Thymus (tissue), 11 donors: ENCODE measurements around the gene ATP6V1F. TPM values are rescaled to one million over a fixed set of nuclear protein-coding genes. Genes with fewer than 3 reads are reported as not detected.

Experiments
- DNase-seq, 9 donors: peaks; one replicate each; pipeline ENCODE4 v3.0.0-alpha.2; 2013; ENCODE audit warnings: low spot score in 9 of 9, low read depth in 6 of 9, missing footprints in 1 of 9
- H3K27ac ChIP-seq, 2 donors: one replicate each; pipeline ENCODE4 v1.5.1; 2013; ENCODE audit warnings: control low read depth in 1 of 2, low read depth in 1 of 2, low read length in 1 of 2, mild to moderate bottlenecking in 1 of 2, moderate library complexity in 1 of 2
- H3K27me3 ChIP-seq, 2 donors: one replicate each; pipeline ENCODE4 v1.5.1; 2013; ENCODE audit warnings: low read length in 1 of 2; ENCODE audit not compliant: control insufficient read depth in 2 of 2, insufficient read depth in 1 of 2
- H3K36me3 ChIP-seq, 2 donors: one replicate each; pipeline ENCODE4 v1.5.1; 2013; ENCODE audit warnings: low read length in 1 of 2, mild to moderate bottlenecking in 1 of 2, moderate library complexity in 1 of 2; ENCODE audit not compliant: control insufficient read depth in 2 of 2, insufficient read depth in 2 of 2
- H3K4me1 ChIP-seq, 2 donors: one replicate each; pipeline ENCODE4 v1.5.1; 2013; ENCODE audit warnings: low read length in 2 of 2; ENCODE audit not compliant: control insufficient read depth in 2 of 2, insufficient read depth in 2 of 2
- H3K4me3 ChIP-seq, 2 donors: one replicate each; pipeline ENCODE4 v1.5.1; 2013; ENCODE audit warnings: low read length in 2 of 2, control low read depth in 1 of 2, mild to moderate bottlenecking in 1 of 2
- H3K9me3 ChIP-seq, 2 donors: one replicate each; pipeline ENCODE4 v1.5.1; 2013; ENCODE audit warnings: low read length in 1 of 2, mild to moderate bottlenecking in 1 of 2; ENCODE audit not compliant: control insufficient read depth in 2 of 2, insufficient read depth in 1 of 2
- WGBS: extraction: QIAGEN DNeasy Blood & Tissue Kit; methylation state at CpG from one replicate; pipeline ENCODE4 v1.1.7; 2013; 5-methylcytosine and 5-hydroxymethylcytosine counted together
- polyA plus RNA-seq: library from polyadenylated mRNA; stranded (reverse); fragments of 200-250 nt; gene quantifications from one replicate; pipeline ENCODE4 v1.2.3, GENCODE V29; 2013
- total RNA-seq: library from RNA; stranded (reverse); fragments of 120-200 nt; gene quantifications from one replicate; pipeline ENCODE4 v1.2.4, GENCODE V29; 2013
- donor health status: healthy.

The ATP6V1F gene
- total and polyA plus RNA-seq, 2 donors, result 107 to 192 TPM

DNA sequence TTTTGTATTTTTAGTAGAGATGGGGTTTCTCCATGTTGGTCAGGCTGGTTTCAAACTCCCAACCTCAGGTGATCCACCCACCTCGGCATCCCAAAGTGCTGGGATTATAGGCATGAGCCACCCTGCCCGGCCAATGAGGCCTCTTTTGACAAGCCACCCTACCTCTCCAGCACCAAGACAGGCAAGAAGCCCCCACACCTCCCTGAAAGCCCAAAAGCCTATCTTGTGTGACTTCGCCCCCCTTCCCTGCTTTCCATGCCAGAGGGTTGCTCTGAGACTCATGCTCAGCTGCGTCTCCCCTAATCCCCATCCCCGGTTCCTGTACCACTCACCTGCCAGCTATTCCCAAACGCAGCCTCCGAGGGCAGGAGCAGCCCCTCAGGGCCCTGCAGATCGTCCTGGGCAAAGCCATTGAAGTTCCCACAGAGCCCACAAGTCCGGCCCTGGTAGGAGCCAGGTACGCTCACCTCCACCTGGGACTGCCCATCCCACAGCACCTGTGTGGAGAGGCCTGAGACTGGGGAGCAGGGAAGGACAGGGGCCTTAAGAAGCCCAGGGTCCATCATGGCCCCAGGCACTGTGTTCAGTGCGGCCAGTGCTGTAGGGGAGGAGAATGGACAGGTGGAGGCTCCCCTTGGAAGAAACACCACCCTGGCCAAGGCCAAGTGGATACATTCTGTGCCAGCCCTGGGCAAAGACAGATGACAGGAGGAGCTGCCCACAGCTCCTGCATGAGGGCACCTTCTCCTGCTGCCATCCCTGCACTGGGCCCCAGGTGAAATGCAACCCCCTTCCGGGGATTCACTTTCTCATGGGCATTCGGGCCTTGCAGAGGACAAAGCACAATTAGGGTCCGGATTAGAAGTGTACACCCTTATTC lies 15.8 kb downstream of the ATP6V1F start:
- Histone ChIP-seq H3K27me3 (peaks cover 0 to 6% of the 10 kb centered on the region in 2 donors), H3K4me1 (peaks cover 0 to 6% of the 10 kb centered on the region in 2 donors), H3K4me3 (no peak overlapping the region), H3K36me3 (no peaks in the 10 kb centered on the region), H3K9me3 (peaks cover 0 to under 1% of the 10 kb centered on the region in 2 donors), H3K27ac (no peak overlapping the region)
- DNase-seq, result no peak
- 96% methylated on average over 14 of the region's 14 CpGs for WGBS

DNA sequence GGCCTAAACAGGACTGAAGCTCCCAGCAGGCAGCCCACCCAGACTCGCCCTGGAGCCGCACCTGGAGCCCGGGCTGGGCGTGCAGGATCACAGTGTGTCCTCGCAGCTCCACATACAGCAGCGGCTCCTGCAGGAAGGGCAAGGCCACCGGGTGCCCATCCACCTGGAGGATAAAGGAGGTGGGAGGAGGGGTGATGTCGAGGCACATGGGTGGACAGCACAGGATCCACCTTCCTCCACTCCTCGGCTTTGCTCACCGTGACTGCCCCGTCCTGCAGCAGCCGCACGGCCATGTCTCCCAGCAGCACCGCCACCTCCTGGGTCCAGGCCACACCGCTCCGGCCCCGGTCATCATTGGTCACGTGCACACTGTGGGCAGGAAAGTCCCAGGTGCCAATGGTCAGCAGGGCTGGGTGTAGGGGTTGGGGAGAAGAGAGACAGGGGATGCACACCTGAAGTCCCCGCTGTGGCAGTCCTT lies 16.8 kb downstream of the ATP6V1F start:
- no peaks in the 10 kb centered on the region for H3K36me3 ChIP-seq
- DNase-seq, result no peak
- no peak overlapping the region for H3K27ac ChIP-seq
- 93% methylated on average over 19 of the region's 19 CpGs for WGBS
- H3K4me3 ChIP-seq, result no peak overlapping the region
- peaks cover 0 to 3% of the 10 kb centered on the region in 2 donors for H3K9me3 ChIP-seq
- peaks cover 0 to 9% of the 10 kb centered on the region in 2 donors for H3K27me3 ChIP-seq
- H3K4me1 ChIP-seq, result peaks cover 0 to 6% of the 10 kb centered on the region in 2 donors

DNA sequence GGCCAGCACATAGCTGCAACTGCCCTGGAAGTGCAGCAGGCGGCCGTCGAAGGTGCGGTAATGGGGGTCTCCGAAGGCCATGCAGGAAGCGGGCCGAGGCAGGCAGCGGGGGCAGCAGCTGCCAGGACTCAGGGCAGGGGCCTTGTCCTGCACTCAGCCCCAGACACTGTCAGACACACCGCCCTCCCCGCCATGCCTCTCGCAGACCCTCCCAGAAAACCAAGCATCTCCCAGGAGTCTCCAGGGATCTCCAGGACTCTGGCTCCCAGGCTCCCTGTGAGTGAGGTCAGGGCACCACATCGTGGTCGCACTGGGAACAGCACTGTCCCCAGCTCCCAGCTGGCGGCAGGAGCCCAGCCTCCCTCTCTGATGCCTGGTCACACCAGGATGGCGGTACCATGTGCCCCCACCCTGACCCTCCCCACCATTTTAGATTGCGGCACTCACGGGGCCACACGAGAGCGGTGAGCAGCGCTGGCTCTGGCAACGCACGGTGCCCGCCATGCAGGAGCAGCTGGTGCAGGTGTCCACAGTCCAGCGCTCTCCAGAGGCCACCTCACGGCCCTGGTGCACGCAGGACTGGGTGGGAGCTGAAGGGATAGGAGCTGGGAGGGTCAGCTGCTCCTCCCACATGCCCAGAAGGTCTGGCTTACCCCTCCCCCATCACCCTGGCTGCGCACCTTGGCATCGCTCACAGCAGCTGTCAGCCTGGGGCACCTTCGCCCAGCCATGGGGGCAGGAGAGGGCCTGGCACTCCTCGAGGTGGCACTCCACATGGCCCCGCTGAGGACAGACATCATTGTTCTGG lies 17.5 kb downstream of the ATP6V1F start:
- H3K9me3 ChIP-seq, result peaks cover 0 to 3% of the 10 kb centered on the region in 2 donors
- WGBS, result 57% methylated on average over 31 of the region's 31 CpGs
- peaks cover 0 to 9% of the 10 kb centered on the region in 2 donors for H3K27me3 ChIP-seq
- peaks cover 0 to 6% of the 10 kb centered on the region in 2 donors for H3K4me1 ChIP-seq
- no peak overlapping the region for H3K27ac ChIP-seq
- no peak overlapping the region for H3K4me3 ChIP-seq
- peak in 1 of 9 donors; percentile 21 for DNase-seq
- no peaks in the 10 kb centered on the region for H3K36me3 ChIP-seq

DNA sequence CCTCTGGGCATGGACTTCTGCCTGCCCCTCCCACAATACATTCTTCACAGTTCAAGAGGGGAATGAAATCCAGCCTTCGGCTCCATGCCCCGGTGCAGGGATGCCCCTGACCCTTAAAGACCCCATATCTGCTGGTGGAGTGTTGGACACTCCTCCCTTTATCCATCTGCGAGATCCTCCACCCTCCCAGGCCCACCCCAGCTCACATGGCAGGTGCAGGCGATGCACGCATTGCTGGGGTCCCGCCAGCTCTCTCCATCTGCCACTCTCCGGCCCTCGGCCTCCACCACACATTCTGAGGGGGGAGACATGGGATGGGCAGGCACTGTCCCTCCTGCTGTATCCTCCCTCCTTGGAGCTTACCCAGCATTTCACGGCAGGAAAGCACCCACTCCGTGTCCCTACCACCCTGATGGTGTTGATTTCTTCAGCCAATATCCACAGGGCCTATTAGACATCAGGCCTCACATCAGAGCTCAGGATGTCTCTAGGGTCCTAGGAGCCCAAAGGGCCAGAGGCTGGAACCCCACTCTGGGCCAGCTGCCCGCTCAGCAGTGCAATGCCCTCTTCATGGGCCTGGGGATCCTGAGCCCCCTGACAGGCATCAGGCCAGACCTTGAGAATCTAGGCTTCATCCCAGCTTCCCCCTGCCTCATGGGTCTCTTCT lies 18.3 kb downstream of the ATP6V1F start:
- Histone ChIP-seq H3K27ac (no peak overlapping the region), H3K4me1 (peaks cover 0 to 6% of the 10 kb centered on the region in 2 donors), H3K4me3 (no peak overlapping the region), H3K27me3 (peaks cover 0 to 9% of the 10 kb centered on the region in 2 donors), H3K36me3 (no peaks in the 10 kb centered on the region), H3K9me3 (peaks cover 0 to 3% of the 10 kb centered on the region in 2 donors)
- DNase-seq, result no peak
- whole genome bisulfite sequencing, result 92% methylated on average over 11 of the region's 11 CpGs

DNA sequence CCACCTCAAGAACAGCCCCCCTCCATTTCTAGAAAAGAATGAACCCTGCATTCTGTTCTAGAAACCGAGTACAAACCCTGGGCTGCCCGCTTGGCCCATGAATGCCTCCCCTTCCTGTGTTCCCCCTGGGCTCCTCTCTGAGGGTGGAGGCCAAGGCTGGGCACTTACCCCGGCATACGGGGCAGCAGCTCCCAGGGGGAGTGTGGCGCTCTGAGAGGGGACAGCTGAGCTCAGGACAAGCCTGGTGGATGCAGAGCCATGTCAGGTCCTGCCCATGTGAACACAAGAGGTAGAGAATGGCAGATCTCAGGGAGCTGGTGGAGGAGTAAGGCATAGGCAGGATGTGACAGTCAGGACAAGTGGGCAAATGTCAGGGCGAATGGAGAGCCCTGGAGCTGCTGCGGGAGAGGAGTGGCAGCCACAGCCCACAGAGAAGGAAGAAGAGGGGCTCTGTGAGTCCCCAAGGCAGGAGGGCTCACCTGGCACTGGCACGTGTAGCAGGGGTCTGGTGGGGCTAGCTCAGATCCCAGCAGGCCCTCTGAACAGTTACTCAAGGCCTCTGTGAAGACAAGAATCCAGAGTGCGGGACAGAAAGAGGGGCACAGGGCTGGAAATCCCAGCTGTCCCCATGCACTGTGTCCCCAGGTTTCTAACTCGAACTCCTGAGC lies 18.9 kb downstream of the ATP6V1F start:
- no peak overlapping the region for H3K4me3 ChIP-seq
- WGBS, result 93% methylated on average over 10 of the region's 10 CpGs
- no peak for DNase-seq
- H3K36me3 ChIP-seq, result no peaks in the 10 kb centered on the region
- H3K9me3 ChIP-seq, result peaks cover 0 to 3% of the 10 kb centered on the region in 2 donors
- peaks cover 0 to 12% of the 10 kb centered on the region in 2 donors for H3K27me3 ChIP-seq
- peaks cover 0 to 6% of the 10 kb centered on the region in 2 donors for H3K4me1 ChIP-seq
- no peak overlapping the region for H3K27ac ChIP-seq

DNA sequence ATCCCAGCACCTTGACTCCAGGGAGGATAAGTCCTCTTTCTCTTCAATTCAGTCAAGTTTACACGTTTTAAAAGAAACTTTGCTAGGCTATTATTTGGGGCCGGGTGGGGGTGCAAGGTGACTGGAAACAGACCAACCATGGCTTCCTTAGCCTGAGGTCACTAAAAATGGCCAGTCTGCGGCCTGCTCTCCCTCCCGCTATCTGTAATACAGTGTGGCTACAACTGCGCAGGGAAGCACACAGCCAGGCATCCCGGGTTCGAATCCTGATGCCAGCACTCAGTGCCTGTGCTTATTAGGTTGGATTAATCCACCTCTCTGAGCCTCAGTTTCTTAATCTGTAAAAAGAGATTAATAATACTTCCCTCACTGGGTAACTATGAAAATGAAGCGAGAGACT lies 19.5 kb downstream of the ATP6V1F start:
- WGBS, result 96% methylated on average over 8 of the region's 8 CpGs
- no peak overlapping the region for H3K27ac ChIP-seq
- peaks cover 0 to 3% of the 10 kb centered on the region in 2 donors for H3K9me3 ChIP-seq
- no peak overlapping the region for H3K4me3 ChIP-seq
- no peaks in the 10 kb centered on the region for H3K36me3 ChIP-seq
- H3K27me3 ChIP-seq, result peaks cover 0 to 17% of the 10 kb centered on the region in 2 donors
- H3K4me1 ChIP-seq, result peaks cover 0 to 6% of the 10 kb centered on the region in 2 donors
- no peak for DNase-seq

DNA sequence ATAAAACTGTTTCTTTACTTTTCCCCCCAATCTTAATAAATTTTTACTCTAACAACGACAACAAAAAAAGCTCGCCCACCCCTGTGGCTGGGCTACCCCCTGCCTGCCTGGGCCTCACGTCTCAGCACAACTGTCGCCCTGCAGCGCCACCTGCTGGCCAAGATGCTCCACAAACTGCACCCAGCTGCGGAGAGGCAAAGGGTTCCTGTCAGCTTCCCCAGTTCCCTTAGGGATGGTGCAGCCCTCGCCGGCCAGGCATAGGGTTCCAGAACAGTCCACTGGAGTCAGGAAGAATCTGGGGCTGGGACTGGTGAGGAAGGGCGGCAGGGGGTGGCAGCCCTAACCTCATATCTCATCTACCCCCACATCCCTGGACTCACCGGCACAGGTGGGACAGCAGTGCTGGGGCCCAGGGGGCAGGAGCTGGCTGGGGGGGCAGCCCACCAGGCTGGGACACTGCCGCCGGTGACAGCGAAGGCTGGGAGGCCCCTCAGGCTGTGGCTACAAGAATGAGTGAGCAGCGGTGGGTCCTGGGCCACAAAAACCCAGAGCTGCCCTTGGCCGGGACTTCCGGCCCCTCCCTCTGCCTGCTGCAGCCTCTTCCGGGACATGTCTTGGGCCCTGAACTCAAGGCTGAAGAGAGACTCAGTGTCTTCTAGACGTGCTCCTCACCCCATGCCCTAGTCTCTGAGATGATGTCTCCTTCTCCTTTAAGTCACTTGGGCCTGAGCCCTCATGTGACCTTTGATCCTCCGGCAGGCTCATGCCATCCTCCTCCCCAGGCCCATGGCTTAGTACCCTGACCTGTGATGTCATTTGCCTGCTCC lies 21.2 kb downstream of the ATP6V1F start:
- no peak overlapping the region for H3K27ac ChIP-seq
- peaks cover 0 to 3% of the 10 kb centered on the region in 2 donors for H3K9me3 ChIP-seq
- H3K4me1 ChIP-seq, result no peaks in the 10 kb centered on the region
- peak in 7 of 9 donors; percentile 39 to 82 (median 65) for DNase-seq
- H3K36me3 ChIP-seq, result no peaks in the 10 kb centered on the region
- peaks cover 4 to 28% of the 10 kb centered on the region in 2 donors for H3K27me3 ChIP-seq
- WGBS, result 55% methylated on average over 19 of the region's 19 CpGs
- H3K4me3 ChIP-seq, result no peak overlapping the region
